Islet of Langerhans (tissue), 1 donor: ENCODE data around the gene KPNA5.
"Not testable (repeated sequence)": the region's sequence is repeated elsewhere in the genome, so short reads cannot be mapped to it uniquely, and the experiment has no call there.

Experiments
- FAIRE-seq: peaks from one replicate; lab custom pipeline; 2011; peaks lifted over from hg19 to GRCh38; lab: Jason Lieb, UNC

Gene KPNA5

GRCh38 chr6:116703888-116704287 is 22.9 kb downstream of the KPNA5 start:
- FAIRE-seq = not testable (repeated sequence)

DNA sequence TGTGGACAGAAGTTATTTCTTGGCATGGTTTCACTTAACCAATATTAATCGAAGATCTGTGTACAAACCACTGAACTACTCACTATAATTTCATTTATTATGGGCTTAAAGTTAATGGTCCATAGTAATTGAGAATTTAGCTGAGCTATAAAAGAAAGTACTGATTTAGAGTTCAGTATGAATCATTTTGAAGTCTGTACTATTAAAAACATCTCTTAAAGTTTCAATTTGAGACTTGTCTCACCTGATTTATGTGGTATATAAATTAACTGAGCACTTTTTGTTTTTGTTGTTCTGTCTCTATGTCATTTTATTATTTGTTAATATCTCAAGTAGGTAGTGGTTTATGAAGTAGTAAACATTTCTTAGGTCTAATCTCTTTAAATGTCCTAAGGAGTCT is 24.9 kb downstream of the KPNA5 start:
- FAIRE-seq = peak; percentile 38

DNA sequence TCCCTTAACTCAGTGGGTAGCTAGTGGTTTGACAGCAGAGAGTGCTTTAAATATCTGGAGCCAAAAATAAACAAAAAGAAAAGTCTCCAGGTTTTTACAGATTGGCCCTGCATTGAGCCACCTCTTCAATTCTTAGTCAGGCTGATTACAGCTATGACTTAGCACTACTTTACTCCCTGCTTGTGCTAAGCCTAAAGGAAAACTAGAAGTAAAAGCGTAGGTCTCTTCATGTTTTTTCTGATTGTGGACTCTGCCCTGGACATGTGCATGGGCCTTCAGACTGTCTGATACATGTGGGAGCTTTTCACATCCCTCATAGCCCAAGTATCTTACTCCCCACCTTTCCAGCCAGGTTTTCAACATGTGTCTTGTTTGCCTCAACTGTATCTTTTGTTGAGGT is 33.3 kb downstream of the KPNA5 start:
- FAIRE-seq = no peak

DNA sequence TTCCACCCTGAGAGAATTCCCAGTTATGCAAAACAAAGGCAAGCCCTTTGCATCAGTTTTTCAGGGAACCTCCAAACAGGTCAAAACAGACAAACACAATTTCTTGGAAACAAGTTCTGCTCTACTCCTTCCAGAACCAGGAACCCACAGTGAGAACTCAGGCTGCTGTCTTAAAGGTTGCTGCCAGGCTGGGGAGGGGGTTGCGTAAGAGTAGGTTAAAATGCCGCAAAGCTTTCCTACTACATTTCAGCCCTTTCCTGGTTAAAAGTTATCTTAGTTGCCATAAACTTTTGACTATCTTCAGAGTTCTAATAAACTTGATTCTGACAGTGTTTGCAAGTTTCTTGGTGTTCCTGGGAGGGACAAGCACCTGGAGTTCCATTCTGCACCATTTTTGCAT is 33.8 kb downstream of the KPNA5 start:
- no peak for FAIRE-seq

GRCh38 chr6:116726947-116727346 is 45.9 kb downstream of the KPNA5 start:
- peak; percentile 5 for FAIRE-seq

DNA sequence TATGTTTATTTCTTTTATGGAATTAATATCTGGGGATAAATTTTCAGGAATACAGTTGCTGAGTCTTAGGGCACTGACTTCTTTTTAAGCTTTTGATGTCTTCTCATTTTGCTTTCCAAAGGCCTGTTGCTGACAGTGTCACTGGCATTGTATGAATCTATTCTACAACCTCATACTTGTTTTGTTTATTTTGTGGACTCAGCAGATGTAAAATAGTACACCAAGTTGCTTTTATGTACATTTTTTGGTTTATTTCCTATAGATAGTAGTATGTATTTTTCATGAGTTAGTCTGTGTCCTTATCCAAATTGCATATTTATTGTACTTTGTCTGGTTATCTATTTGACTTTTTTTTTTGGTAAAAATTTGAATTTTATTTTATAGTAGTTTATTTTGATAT is 49.5 kb downstream of the KPNA5 start:
- FAIRE-seq = no peak

GRCh38 chr6:116737004-116737403 is 56.0 kb downstream of the KPNA5 start:
- FAIRE-seq = no peak

DNA sequence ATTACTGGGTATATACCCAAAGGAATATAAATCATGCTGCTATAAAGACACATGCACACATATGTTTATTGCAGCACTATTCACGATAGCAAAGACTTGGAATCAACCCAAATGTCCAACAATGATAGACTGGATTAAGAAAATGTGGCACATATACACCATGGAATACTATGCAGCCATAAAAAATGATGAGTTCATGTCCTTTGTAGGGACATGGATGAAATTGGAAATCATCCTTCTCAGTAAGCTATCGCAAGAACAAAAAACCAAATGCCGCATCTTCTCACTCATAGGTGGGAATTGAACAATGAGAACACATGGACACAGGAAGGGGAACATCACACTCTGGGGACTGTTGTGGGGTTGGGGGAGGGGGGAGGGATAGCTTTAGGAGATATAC is 59.5 kb downstream of the KPNA5 start:
- FAIRE-seq = not testable (repeated sequence)

- no peak for FAIRE-seq
Observed at GRCh38 chr6:116741571-116741970, 60.6 kb downstream of the KPNA5 start.

- no peak for FAIRE-seq
Observed at GRCh38 chr6:116745176-116745575, 64.2 kb downstream of the KPNA5 start.

DNA sequence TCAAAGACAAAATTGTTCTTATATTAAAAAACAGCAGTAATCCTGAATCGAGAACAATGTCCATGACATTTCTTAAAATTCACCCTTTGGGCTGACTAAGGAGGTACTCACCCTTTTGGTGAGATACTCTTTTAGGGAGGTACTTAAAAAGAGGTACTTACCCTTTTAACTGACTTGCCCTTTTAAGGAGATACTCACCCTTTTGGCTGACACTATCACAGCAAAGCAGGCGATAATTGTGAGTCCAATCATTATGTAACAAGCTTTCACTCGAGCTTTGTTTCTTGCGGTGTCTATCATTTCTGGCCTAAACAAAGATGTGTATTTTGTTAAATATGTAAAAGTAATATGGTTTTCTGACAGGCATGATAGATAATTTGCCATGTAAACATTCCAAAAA is 80.8 kb downstream of the KPNA5 start:
- FAIRE-seq = no peak

DNA sequence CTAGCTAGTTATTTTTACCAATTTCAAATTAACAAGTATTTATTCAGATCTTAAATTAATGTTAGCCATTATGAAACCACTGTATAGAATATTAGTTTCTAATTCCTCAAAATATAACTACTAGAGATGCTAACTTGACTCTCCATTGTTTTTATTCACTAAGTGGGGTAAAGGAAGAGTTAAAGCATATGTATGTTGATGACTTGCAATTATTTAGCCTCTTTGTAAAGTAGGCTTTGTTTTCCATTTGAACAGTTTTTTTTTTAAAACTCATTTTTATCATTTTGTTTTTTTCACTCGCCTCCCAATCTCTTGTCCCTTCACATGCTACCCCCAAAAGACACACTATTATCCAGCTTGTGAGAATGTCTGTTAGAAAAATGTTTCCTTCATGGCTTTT is 81.2 kb downstream of the KPNA5 start:
- no peak for FAIRE-seq

DNA sequence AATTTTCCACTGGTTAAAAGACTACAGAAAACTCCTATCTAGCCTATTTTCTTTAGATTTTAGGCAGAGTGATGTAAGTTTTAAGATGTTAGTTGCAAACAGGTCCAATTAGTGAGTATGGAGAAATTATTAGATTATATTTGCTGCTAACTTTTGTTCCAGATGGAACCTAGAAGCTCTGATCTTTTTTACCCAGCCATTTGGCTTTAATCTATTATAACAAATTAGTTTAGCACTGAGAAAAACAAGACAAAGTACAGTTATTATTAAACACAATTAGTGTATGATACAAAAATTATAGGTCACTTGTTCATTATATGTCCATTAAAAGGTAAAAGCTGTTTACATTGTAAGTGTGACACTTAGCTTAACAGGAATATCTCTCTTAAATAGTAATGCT is 82.0 kb downstream of the KPNA5 start:
- no peak for FAIRE-seq

- no peak for FAIRE-seq
Observed at GRCh38 chr6:116763906-116764628, 83.1 kb downstream of the KPNA5 start.

GRCh38 chr6:116764629-116764960 is 83.6 kb downstream of the KPNA5 start:
- no peak for FAIRE-seq

DNA sequence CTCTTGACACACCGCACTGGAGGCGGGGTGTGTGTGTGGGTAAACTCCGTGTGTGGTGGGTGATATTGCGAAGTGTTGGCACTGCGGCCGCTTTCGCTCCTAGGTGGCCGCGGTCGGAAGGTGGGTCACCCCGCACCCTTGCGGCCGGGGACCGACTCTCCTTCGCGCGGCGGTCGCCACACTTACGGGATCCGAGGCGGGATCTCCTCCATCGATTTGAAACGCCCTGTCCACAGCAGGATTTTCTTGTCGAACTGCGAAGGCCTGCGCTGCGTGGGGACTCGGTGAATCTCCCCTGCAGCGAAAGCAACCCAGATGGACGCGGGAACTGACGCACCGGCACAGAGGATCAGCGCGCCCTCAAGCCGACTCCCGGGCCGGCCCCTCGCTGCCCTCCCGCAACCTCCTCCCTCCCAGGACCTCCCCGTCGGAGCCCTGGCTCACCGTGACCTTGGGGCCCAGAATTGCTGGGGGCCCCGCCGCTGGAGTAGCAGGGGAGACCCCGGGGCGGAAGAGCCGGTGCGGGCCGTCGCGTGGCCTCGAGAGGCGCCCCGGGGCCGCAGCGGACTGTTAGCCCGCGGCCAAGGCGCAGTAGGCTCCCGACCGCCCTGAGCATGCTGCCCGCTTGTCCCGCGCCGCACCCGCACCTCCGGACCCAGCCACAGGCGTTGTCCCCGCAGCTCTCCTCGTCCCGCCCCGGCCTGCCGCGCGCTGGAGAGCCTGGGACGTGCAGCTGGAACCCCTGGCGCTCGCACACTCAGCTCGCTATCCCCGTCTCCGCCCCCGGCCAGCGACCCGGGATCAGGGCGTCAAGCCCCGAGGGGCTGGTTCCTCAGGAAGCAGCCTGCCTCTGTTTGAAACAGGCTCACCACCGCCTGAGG is 84.2 kb downstream of the KPNA5 start, which contains the start of gene FAM162B:
Gene FAM162B (minus strand): TSS at position 759 of the 881 bp plus-strand sequence. CDS start 143 bp downstream, at position 616.
- no peak for FAIRE-seq

GRCh38 chr6:116766506-116767176 is 85.6 kb downstream of the KPNA5 start:
- no peak for FAIRE-seq

DNA sequence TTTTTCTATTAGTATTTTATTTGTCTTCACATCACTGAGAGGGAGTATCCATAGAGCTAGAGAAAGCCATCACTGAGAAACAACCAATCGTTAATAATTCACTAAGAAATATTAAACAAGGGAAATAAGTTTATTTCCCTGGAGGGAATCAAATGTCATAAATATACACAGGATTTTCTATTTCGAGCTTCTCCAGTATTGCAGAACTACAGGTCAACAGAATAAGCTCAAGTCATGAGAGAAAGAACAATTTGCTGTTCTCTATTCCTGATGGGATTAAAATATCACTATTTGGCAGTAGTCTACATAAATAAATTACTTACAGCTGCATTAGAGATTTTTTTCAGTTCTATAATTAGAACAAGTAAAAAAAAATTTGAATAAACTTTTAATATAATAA is 86.7 kb downstream of the KPNA5 start:
- FAIRE-seq = no peak

DNA sequence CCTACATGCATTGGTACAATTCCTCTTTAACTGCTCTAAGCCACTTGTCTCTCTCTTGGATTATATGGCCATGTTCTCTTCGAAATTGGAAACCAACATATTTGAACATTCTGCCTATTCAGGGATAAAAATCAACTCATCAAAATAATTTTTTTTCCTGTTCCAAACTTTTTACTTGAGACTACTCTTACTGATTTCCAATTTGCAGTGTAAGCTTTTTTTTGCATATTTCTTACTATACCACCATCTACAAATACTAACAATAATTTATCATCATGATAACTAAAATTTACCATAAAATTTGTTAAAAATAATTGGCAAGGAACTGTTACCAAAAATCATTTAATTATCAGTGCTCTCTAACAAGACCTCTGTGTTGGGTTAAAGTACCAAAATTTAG is 91.4 kb downstream of the KPNA5 start:
- FAIRE-seq = no peak

DNA sequence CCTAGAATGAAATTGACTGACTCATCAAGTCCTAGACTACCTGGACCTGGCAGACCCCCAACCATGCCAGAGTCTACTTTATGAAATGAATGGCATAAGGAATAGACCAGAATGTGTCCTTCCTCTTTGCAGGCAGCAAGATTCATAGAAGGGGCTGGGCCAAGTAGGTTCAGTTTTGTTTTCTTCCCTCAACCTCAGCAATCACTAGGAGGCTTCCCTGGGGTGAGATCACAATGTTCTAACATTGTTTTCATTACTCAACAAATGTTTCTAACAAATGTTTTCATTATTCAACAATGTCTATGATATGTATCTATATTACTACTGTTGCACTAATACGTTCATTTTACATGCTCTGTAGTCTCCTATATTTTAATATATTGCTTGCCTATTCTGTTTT is 92.9 kb downstream of the KPNA5 start:
- no peak for FAIRE-seq

GRCh38 chr6:116779573-116780164 is 98.7 kb downstream of the KPNA5 start:
- peak; percentile 90 for FAIRE-seq

DNA sequence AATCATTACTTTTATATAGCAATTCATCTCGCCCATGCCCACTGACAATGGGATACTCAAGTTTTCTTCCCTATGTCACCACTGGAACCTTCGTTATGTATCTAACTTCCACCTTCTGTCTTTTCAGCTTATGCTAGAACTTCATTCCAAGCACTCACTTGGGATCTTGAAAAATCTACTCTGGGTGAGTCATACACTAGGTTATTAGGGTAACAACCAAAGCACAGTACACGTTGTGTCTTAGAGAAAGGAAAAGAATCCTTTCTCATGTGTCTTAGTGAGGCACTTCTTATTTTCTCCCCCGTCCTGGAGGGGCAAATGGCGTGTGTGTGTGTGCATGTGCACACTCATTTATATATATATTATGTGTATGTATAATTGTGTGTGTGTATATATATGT is 102.8 kb downstream of the KPNA5 start:
- no peak for FAIRE-seq
